ENCODE measurements around the gene PRRC1. TPM values are rescaled to one million over a fixed set of nuclear protein-coding genes. Genes with fewer than 3 reads are reported as not detected.

Gene PRRC1
- total and polyA plus RNA-seq, 2 experiments from 2014 or later: 64.7 to 70.7 TPM

GRCh38 chr5:127513408-127513970 is 4.0 kb upstream of the PRRC1 start:
- Histone ChIP-seq H3K27me3 (ENCODE audit: insufficient read depth) (no peaks in the 10 kb centered on the region), H4K20me1 (replicated peaks; ENCODE audit: insufficient read depth) (no peaks in the 10 kb centered on the region), H3F3A (replicated peaks; ENCODE audit: low read depth) (no peaks in the 10 kb centered on the region), H3K4me1 (ENCODE audit: insufficient read depth) (peaks cover under 1% of the 10 kb centered on the region; the same call in 1 of the 2 replicates), H3K4me3 (no peak overlapping the region), H3K79me2 (replicated peaks; ENCODE audit: insufficient read depth) (peaks cover 7% of the 10 kb centered on the region), H3K9me2 (ENCODE audit: insufficient read depth) (no peaks in the 10 kb centered on the region), H3K4me2 (no peak overlapping the region), H3K36me3 (ENCODE audit: insufficient read depth) (no peaks in the 10 kb centered on the region), H2AFZ (peak overlapping the region; percentile 66; the same call in 1 of the 2 replicates), H3K27ac (ENCODE audit: low read depth) (no peak overlapping the region)
- Mint-ChIP-seq H3K36me3 (ENCODE audit: low read depth) (no peaks in the 10 kb centered on the region), H3K27ac (no peak overlapping the region), H3K4me1 (peaks cover 7% of the 10 kb centered on the region), H3K9me3 (no peaks in the 10 kb centered on the region), H3K27me3 (ENCODE audit: insufficient read depth, low read depth, poor library complexity) (peaks cover 7% of the 10 kb centered on the region), H3K4me3 (no peak overlapping the region)
- ATAC-seq (no peak), DNase-seq (ENCODE audit: low spot score) (no peak)
- TF ChIP-seq ZNF331 (CRISPR knock-in tag; IDR thresholded peaks at IDR 0.05; ENCODE audit: low read depth) (no peak), STAT1 (IDR thresholded peaks at IDR 0.05; ENCODE audit: unreplicated experiment) (no peak), POLR2AphosphoS5 (IDR thresholded peaks at IDR 0.05; ENCODE audit: low read depth) (no peak), NANOG (IDR thresholded peaks at IDR 0.05; ENCODE audit: borderline replicate concordance) (no peak), CTCF (conservative IDR thresholded peaks at IDR 0.05; ENCODE audit: low read depth in 2 of 2) (no peak), ZNF114 (CRISPR knock-in tag; IDR thresholded peaks at IDR 0.05) (no peak), EZH2 (IDR thresholded peaks at IDR 0.05; ENCODE audit: low read depth, unreplicated experiment) (no peak), ZNF462 (CRISPR knock-in tag; IDR thresholded peaks at IDR 0.05) (no peak), EZH2phosphoT487 (IDR thresholded peaks at IDR 0.05; ENCODE audit: unreplicated experiment) (no peak), JUNB (IDR thresholded peaks at IDR 0.05; ENCODE audit: unreplicated experiment) (no peak)
